NCI-H446 (cell line): ENCODE measurements around the gene TOB1.
A peak's percentile ranks its signal among the peaks of the same experiment; 100 is the strongest.

Experiments used
- DNase-seq, 2 experiments: peaks; one replicate each; lab custom pipeline; 2025; lab: John Stamatoyannopoulos, UW

The TOB1 gene

DNA sequence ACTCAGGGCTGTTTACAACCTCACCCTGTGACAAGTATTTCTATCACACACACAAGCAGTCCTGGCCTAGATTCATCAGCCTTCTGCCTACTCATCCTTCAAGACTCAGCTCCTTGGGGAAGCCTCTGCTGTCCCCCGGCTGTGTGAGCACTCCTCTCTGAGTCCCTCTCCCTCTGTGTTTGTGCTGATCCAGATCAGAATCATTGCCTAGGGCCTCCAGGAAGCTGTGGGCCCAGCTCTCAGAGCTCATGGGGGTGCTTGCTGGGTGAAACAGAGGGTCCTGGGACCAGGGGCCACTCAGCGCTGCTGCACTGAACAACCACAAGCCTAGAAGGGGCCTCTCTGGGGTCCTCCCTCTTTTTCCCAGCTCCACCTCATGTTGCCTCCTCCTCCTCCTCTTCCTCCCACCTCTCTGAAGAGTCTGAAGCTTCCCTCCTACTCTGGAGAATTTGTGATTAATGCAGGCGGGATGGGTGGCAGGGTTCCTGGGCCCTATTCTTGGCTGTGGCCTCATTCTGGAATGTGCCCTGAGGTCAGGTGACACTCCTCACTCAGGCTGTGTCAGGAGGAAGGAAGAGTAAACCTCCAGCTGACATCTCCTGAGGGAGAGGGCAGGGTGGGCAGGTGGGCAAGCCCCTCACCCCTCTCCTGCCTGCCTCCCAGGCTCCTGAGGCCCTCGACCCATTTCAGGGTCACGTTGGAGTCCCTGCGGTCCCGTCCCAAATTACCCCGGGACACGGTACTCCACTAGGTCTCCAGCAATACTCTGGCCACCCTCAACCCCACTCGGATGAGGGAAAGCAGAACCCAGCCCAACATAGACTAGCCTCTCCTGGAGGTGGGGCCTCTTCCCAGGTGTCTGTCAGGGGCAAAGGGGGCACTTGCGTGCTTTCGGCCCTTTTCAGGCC lies 20.7 kb downstream of the TOB1 start:
- DNase-seq = no peak

DNA sequence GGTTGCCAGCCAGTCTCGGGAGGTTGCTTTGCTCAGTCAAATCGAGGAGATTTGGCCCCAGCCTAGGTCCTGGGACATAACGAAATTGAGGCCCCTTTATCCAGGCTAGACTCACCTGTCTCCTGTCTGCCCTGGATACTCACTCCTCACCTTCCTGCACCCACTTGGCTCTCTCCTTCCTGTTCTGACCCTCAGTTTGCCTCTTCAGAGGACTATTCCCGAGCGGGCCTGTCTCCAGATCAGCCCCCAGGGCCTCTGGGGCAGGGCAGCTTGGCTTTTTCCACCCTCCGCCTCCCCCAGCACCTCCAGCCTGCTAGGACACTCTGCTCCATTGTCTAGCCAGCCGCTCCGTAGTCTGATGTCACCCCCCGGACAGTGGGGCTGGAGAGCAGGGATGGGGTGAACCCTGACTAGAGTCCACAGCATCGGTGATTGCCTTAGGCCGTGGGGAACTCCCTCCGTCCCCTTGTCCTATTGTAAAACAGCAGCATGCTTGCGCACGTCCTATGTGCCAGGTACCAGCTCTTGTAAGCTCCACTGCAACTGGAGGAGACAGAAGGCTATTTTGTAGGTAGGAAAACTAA lies 21.9 kb downstream of the TOB1 start:
- DNase-seq = no peak

DNA sequence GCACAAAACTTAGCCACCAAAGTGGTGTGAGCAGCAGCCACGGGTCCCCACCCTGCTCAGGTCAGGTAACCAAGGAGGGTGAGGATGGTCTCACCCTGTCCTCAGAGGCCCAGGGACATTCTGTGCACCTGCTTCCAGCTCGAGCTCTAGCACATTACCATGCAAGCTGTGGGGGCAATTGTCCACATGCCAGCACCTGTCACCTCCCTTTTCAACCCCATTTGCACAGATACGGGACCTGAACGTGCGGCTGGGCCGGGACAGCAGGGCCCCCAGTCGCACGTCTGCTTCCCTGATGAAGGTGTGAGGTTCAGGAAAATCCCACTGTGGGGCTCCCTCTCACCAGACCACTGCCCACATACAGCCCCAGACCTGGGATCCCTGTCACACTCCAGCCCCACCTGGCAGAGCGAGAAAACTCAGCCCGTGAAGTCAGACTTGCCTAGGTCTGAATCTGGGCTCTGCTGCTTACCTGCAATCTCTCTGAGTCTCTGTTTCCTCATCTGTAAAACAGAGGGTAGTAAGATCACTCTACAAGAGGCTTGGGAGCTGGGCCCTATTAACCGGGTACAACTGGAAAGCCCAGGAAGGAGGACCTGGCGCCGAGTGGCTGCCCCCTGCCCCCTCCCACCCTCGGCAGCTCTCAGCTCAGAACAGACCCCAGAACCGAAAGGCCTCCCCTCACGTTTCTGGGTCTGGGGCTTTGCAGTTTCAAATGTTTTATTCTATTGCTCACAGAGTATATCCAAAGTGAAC lies 22.8 kb downstream of the TOB1 start:
- DNase-seq = no peak

GRCh38 chr17:50842506-50843149 lies 23.5 kb downstream of the TOB1 start:
- no peak for DNase-seq

- peak; percentile 69 to 72 for DNase-seq
Measured at GRCh38 chr17:50841949-50842354, 24.2 kb downstream of the TOB1 start.

DNA sequence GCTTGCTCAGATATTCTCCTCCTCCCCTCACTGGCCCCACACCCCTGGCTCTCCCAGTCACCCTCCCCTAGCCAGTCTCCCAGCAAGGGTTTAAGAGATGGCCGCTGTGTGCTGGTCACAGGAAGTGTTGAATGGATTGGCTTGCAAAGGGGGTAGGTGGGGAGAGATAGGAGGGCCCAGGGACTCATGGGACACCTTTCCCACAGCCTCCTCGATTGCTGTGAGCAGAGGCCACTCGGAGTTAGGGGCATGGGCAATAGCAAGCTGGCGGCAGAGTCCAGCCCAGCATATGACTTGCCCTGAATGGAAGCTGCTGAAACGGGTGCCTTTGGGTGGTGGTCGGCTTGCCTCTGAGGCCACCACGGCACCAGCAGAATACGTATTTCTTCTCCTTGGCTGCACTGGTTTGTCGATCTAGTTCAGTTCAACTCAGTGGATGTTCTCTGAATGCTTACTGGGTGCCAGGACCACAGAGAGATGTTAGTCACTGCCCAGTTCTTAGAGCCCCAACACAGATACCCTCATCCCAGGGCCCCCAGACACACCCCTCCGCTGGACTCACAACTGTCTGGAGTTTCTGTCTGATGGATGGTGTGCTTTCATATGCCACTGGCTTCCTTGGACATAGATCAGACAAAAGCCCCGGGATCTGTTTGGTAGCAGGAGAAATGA lies 24.7 kb downstream of the TOB1 start:
- no peak for DNase-seq

- no peak for DNase-seq
Measured at GRCh38 chr17:50840311-50840851, 25.8 kb downstream of the TOB1 start.

GRCh38 chr17:50839591-50840310 lies 26.4 kb downstream of the TOB1 start:
- DNase-seq = no peak

- DNase-seq = no peak
Measured at GRCh38 chr17:50837980-50838954, 27.9 kb downstream of the TOB1 start.

DNA sequence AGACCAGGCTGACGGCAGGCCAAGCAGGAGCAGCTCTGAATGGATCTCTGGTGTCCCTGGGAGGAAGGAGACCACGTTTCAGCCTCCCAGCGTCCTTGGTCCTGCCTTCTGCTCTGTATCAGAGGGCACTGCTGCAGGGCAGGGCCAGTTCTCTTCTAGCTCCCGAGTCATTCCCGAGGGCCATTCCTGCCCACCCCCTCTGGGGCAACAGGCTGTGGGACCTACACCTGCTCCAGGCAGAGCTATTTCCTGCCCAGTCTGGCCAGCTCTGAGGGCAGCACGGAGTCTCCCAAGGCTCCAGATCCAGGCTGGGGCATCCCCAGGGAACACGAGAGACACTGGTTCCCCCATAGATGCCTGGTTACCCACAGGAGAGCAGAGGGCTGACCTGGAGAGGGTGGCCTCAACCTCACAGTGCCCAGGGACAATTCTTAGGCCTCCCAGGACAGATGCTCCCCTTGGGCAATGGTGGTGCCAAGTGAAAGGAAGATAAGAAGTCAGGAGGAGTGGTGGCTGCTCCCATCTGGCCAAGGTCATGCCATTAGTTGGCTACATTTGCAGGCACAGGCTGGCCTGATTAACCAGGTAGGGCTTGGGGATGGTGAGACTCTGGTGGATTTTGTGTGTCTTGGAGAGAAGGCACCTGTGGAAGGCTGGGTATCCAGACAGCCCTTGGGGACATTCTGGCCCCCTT lies 28.7 kb downstream of the TOB1 start:
- DNase-seq = no peak

GRCh38 chr17:50836826-50837225 lies 29.3 kb downstream of the TOB1 start:
- DNase-seq = no peak

GRCh38 chr17:50835301-50836234 lies 30.6 kb downstream of the TOB1 start, which contains the start of gene WFIKKN2:
WFIKKN2 (plus strand) TSS chr17:50835586; CDS start chr17:50835938, 352 bp downstream.
- DNase-seq = peak in 1 of 2 experiments; percentile 11

- DNase-seq = peak in 1 of 2 experiments; percentile 35
Measured at GRCh38 chr17:50834429-50835300, 31.5 kb downstream of the TOB1 start.

- DNase-seq = no peak
Measured at GRCh38 chr17:50833510-50834428, 32.4 kb downstream of the TOB1 start.

DNA sequence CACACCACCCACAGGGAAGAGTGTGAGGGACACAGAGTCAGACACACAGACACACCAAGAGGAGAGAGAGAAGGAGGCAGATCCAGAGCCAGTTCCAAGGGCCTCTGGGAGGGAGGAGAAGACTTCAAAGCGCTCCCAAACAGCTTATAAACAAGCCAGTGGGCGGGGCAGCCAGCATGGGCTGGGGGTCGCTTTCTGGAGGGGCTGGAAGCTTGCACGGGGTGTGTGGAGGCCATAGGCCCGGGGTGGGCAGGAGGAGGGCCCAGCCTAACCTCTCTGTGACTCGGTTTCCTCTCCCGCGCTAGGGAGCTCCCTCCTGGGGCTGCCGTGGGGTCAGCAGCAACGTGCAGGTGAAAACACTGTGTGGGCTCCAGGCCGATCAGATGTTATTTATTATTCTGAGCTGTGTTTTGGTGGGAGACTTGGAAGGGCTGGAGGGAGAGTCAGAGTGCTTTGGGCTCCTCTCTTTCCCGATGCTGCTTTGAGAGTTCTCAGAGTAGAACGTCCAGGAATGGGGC lies 33.2 kb downstream of the TOB1 start:
- DNase-seq = no peak
